Endothelial cell of umbilical vein (primary cell): ENCODE measurements around the gene SRRM3.
"Not testable (repeated sequence)": the region's sequence is repeated elsewhere in the genome, so short reads cannot be mapped to it uniquely, and the experiment has no call there.

ENCODE experiments used
- CTCF ChIP-seq, 2 donors: IDR thresholded peaks; 1 replicate in 1 of 2; 2 replicates in 1 of 2; pipeline ENCODE4 v1.5.1; 2011; ENCODE audit warnings: low read length in 2 of 2, mild to moderate bottlenecking in 2 of 2, moderate library complexity in 2 of 2, control low read depth in 1 of 2, inconsistent platforms in 1 of 2, low read depth in 1 of 2; ENCODE audit not compliant: insufficient read depth in 1 of 2; ENCODE audit errors: extremely low read depth in 1 of 2
- FOS ChIP-seq: IDR thresholded peaks from 2 replicates; pipeline ENCODE4 v1.6.1; 2011; ENCODE audit warnings: mild to moderate bottlenecking, low read length, moderate library complexity, borderline replicate concordance; ENCODE audit not compliant: insufficient read depth
- POLR2A ChIP-seq: IDR thresholded peaks from 2 replicates; pipeline ENCODE4 v1.6.1; 2012; ENCODE audit warnings: low read depth, mild to moderate bottlenecking, control low read depth, low read length

- not testable (repeated sequence) for TF ChIP-seq CTCF (IDR thresholded peaks at IDR 0.05; ENCODE audit: extremely low read depth in 1 of 2, insufficient read depth in 1 of 2, low read depth in 1 of 2, low read length in 2 of 2); POLR2A; FOS
Measured at GRCh38 chr7:76314740-76315139, 113.0 kb downstream of the SRRM3 start.
